ENCODE results near the gene MAPK6. TPM values are rescaled to one million over a fixed set of nuclear protein-coding genes. Genes with fewer than 3 reads are reported as not detected.

MAPK6 gene
- total and polyA plus RNA-seq, 2 of the 4 experiments (the other 2 are of a cell fraction): 22.6 to 60.6 TPM

DNA sequence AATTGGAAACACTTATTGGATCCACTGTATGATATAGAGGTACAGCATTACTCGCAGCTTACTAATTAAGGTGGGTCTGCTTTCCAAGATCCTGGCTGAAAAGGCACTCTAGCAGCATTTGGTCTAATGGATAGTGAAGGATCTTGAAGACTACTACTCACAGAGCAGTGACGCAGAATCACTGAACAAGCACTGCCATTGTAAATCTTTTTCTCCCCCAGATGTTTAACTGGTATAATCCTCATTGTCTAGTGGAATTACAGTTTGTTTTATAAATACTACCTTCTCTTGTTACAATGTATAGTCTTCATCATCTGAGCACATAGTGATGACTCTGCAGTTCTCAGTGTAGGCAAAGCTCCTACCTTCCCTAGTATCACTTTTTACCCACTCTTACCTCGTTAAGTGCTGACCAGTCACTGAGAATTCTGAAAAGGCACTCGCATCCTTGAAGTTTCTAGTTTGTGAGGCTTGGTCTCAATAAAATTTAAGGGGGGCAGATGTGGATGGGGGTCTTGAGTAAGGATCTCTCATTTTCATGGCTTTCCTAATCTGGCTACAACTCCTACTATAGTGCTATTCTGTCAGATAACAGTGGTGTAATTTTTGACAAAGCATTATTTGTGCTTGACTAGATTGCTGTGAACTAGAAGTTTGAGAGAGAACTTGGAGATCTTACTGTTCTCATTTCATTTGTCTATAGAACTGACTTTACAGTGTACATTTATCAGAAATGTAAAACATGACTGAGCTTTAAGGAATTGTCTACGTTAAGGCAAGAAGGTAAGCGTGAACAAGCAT, 23.2 kb downstream of the MAPK6 start:
- Histone ChIP-seq H2BK15ac (ENCODE audit: low read depth, low read length) (no peak overlapping the region), H2AFZ (replicated peaks; ENCODE audit: low read length, poor library complexity) (no peak overlapping the region), H4K91ac (ENCODE audit: insufficient read depth, low read depth, low read length) (no peak overlapping the region), H4K5ac (ENCODE audit: low read depth, low read length) (no peak overlapping the region), H3K4ac (ENCODE audit: low read depth, low read length) (no peak overlapping the region), H3K4me3 (ENCODE audit: insufficient read depth, low read depth, low read length) (no peak overlapping the region), H3K27ac (ENCODE audit: insufficient read depth, low read length) (no peak overlapping the region), H3K56ac (ENCODE audit: extremely low read depth, insufficient read depth, low read length) (no peak overlapping the region), H3K23ac (ENCODE audit: low read depth, low read length) (no peak overlapping the region), H3K36me3 (ENCODE audit: control insufficient read depth, insufficient read depth, low read length) (peaks cover 4% of the 10 kb centered on the region; the same call in 1 of the 2 replicates), H2BK5ac (ENCODE audit: low read depth, low read length, poor library complexity, severe bottlenecking) (no peak overlapping the region), H2AK5ac (ENCODE audit: low read depth, low read length) (no peak overlapping the region), H3K4me1 (ENCODE audit: control insufficient read depth, insufficient read depth, low read length) (peaks cover 18% of the 10 kb centered on the region), H4K20me1 (ENCODE audit: insufficient read depth, low read length) (peaks cover 87% of the 10 kb centered on the region), H3K18ac (ENCODE audit: low read depth, low read length) (no peak overlapping the region), H3K9me3 (ENCODE audit: control insufficient read depth, insufficient read depth, low read length) (no peaks in the 10 kb centered on the region), H3K14ac (replicated peaks; ENCODE audit: low read depth, low read length) (no peak overlapping the region), H3K79me1 (ENCODE audit: low read depth in 1 of 2, low read length in 2 of 2) (peaks cover 13 to 80% of the 10 kb centered on the region in 2 experiments), H2AK9ac (replicated peaks; ENCODE audit: low read depth, low read length, poor library complexity) (no peak overlapping the region), H3K27me3 (ENCODE audit: control insufficient read depth, insufficient read depth, low read length) (no peaks in the 10 kb centered on the region), H3K9ac (ENCODE audit: low read depth, low read length) (no peak overlapping the region), H2BK120ac (ENCODE audit: low read depth, low read length) (no peak overlapping the region), H3K4me2 (ENCODE audit: low read depth, low read length) (no peak overlapping the region), H3K9me1 (ENCODE audit: insufficient read depth, low read length) (peaks cover 20% of the 10 kb centered on the region), H4K8ac (ENCODE audit: low read depth in 2 of 2, low read length in 2 of 2) (no peak overlapping the region), H2BK20ac (ENCODE audit: low read depth, low read length) (no peak overlapping the region)
- ATAC-seq (ENCODE audit: low read depth) (no peak), DNase-seq (no peak)
- ChIA-PET CTCF (interaction anchor here (0.6 kb wide), 1 partner anchor 13 kb away, joined by 4 read pairs; no protein-coding TSS in a partner anchor), POLR2A (ENCODE audit: unreplicated experiment) (no interaction called here)
- in situ Hi-C loops (cut with MboI; ENCODE audit: low sequenced_read_pairs): no loop called here
- intact Hi-C loops (cut with micrococcal nuclease): no loop called here
- BruUV-seq (replicated peaks): no TSS peak
- peak; percentile 94 for TF ChIP-seq MAFK (IDR thresholded peaks at IDR 0.05; ENCODE audit: low read depth, low read length)
- TF ChIP-seq RFX5 (IDR thresholded peaks at IDR 0.05; ENCODE audit: low read depth, low read length): no peak
- TF ChIP-seq, protein P1, sequence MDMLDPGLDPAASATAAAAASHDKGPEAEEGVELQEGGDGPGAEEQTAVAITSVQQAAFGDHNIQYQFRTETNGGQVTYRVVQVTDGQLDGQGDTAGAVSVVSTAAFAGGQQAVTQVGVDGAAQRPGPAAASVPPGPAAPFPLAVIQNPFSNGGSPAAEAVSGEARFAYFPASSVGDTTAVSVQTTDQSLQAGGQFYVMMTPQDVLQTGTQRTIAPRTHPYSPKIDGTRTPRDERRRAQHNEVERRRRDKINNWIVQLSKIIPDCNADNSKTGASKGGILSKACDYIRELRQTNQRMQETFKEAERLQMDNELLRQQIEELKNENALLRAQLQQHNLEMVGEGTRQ (IDR thresholded peaks at IDR 0.05; ENCODE audit: low read depth, low read length): no peak
- TF ChIP-seq SMC3 (IDR thresholded peaks at IDR 0.05; ENCODE audit: low read depth, low read length): no peak
- TF ChIP-seq, protein P2, sequence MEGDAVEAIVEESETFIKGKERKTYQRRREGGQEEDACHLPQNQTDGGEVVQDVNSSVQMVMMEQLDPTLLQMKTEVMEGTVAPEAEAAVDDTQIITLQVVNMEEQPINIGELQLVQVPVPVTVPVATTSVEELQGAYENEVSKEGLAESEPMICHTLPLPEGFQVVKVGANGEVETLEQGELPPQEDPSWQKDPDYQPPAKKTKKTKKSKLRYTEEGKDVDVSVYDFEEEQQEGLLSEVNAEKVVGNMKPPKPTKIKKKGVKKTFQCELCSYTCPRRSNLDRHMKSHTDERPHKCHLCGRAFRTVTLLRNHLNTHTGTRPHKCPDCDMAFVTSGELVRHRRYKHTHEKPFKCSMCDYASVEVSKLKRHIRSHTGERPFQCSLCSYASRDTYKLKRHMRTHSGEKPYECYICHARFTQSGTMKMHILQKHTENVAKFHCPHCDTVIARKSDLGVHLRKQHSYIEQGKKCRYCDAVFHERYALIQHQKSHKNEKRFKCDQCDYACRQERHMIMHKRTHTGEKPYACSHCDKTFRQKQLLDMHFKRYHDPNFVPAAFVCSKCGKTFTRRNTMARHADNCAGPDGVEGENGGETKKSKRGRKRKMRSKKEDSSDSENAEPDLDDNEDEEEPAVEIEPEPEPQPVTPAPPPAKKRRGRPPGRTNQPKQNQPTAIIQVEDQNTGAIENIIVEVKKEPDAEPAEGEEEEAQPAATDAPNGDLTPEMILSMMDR (conservative IDR thresholded peaks at IDR 0.05; ENCODE audit: low read depth, low read length): no peak
- TF ChIP-seq CHD1 (IDR thresholded peaks at IDR 0.05; ENCODE audit: low read depth, low read length): no peak
- TF ChIP-seq RCOR1 (IDR thresholded peaks at IDR 0.05; ENCODE audit: insufficient replicate concordance, low read length): no peak
- TF ChIP-seq BHLHE40 (IDR thresholded peaks at IDR 0.05; ENCODE audit: low read depth, low read length): no peak
- TF ChIP-seq, protein P3, sequence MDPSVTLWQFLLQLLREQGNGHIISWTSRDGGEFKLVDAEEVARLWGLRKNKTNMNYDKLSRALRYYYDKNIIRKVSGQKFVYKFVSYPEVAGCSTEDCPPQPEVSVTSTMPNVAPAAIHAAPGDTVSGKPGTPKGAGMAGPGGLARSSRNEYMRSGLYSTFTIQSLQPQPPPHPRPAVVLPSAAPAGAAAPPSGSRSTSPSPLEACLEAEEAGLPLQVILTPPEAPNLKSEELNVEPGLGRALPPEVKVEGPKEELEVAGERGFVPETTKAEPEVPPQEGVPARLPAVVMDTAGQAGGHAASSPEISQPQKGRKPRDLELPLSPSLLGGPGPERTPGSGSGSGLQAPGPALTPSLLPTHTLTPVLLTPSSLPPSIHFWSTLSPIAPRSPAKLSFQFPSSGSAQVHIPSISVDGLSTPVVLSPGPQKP (IDR thresholded peaks at IDR 0.05; ENCODE audit: borderline replicate concordance, low read depth, low read length): no peak
- dilution Hi-C loops (cut with HindIII; ENCODE audit: low sequenced_read_pairs, unreplicated experiment): no loop called here
- 100% methylated on average over 1 of the region's 6 CpGs; no CpG with 5 or more reads in 1 of the 2 experiments for WGBS, 2 experiments (ENCODE audit: extremely low coverage in 2 of 2, insufficient read length in 1 of 2)

Data from IMR-90 (cell line).